ENCODE measurements around the gene IFFO2.

Gene IFFO2

DNA sequence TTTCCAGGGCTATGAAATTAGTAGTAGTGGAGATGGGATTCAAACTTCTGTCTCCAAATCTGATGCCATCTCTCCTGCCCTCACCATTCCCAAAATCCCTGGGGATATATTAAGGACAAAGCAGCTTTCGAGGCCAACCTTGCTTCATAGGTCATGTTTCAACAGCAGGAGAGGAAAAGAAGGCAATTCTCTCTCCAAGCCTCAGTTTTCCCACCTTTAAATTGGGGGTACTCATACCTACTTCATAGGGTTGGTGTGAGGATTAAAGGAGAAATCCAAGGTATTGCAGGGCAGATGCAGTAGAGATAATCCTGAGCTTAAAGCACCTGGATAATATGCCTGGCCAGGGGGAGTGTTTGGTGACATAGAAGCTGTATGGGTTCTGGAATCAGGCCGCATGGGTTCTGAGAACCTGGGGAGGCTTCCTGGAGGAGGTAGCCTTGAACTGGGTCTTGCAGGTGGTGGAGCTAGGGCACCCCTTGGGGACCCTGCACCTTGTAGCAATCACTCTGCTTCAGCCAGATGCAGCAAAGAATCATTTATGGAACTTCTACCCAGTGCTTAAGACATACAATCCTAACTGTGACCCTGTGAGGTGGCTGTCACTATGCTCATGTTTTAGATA is 10.7 kb upstream of the IFFO2 start:
- TF ChIP-seq OSR1 (CRISPR knock-in tag; IDR thresholded peaks at IDR 0.05) (no peak), ZC3H10 (CRISPR knock-in tag; IDR thresholded peaks at IDR 0.05) (no peak), CREB5 (CRISPR knock-in tag; IDR thresholded peaks at IDR 0.05; ENCODE audit: low read depth) (no peak), RARB (CRISPR knock-in tag; IDR thresholded peaks at IDR 0.05) (no peak), ZFP3 (CRISPR knock-in tag; IDR thresholded peaks at IDR 0.05) (no peak), ZNF8 (CRISPR knock-in tag; IDR thresholded peaks at IDR 0.05) (no peak), GLIS3 (CRISPR knock-in tag; IDR thresholded peaks at IDR 0.05) (no peak), ESRRG (CRISPR knock-in tag; IDR thresholded peaks at IDR 0.05) (no peak)
- TF ChIP-seq, protein P1, sequence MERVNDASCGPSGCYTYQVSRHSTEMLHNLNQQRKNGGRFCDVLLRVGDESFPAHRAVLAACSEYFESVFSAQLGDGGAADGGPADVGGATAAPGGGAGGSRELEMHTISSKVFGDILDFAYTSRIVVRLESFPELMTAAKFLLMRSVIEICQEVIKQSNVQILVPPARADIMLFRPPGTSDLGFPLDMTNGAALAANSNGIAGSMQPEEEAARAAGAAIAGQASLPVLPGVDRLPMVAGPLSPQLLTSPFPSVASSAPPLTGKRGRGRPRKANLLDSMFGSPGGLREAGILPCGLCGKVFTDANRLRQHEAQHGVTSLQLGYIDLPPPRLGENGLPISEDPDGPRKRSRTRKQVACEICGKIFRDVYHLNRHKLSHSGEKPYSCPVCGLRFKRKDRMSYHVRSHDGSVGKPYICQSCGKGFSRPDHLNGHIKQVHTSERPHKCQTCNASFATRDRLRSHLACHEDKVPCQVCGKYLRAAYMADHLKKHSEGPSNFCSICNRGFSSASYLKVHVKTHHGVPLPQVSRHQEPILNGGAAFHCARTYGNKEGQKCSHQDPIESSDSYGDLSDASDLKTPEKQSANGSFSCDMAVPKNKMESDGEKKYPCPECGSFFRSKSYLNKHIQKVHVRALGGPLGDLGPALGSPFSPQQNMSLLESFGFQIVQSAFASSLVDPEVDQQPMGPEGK (CRISPR knock-in tag; IDR thresholded peaks at IDR 0.05; ENCODE audit: borderline replicate concordance), result no peak
- ATAC-seq, result no peak

DNA sequence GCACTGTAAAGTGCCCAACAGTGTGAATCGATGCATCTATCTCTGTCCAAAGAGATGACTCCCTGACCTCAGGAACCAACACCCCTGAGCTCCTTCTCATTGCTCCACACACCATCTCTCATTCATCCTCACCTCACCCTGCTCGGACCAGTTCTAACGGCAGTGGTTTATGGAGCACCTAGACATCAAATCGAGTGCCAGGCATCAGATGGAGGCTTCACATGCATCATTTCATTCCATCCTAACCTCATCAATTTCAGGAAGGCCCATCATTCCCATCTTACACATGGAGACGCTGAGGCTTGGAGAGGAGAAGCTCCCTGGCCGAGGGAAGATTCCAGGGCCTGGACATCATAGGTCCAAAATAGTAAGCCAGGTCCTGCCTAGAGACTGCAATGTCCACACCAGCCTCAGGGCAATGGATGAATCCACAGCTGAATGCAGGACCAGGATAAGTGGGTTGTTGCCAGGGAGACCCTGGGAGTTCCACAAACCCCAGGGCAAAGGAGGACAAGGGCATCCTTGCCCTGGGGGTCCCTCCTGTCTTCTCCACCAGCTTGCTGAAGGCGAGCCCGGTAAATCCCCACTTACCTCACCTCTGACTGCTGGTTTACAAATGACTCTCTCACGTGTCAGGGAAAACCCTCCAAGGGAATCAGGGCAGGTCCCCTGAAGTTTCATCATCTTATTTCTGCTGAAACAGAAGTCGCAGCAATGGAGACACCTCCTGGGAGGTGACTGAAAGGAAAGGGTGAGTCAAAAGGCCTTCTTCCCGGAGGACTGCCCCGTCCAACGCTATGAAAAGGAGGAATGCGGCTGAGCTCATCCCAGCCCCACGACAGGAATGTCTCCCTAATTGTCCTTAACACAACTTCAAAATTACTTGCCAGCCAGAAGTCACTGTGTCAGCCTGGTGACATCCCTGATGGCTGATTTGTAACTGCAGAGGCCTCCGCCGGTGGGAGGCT is 9.0 kb upstream of the IFFO2 start:
- TF ChIP-seq GLIS3 (CRISPR knock-in tag; IDR thresholded peaks at IDR 0.05) (no peak), ZNF565 (CRISPR knock-in tag; conservative IDR thresholded peaks at IDR 0.05; ENCODE audit: low read depth) (no peak), PPARA (CRISPR knock-in tag; IDR thresholded peaks at IDR 0.05; ENCODE audit: borderline replicate concordance) (no peak), OSR1 (CRISPR knock-in tag; IDR thresholded peaks at IDR 0.05) (no peak)
- ATAC-seq, result peak; percentile 76

DNA sequence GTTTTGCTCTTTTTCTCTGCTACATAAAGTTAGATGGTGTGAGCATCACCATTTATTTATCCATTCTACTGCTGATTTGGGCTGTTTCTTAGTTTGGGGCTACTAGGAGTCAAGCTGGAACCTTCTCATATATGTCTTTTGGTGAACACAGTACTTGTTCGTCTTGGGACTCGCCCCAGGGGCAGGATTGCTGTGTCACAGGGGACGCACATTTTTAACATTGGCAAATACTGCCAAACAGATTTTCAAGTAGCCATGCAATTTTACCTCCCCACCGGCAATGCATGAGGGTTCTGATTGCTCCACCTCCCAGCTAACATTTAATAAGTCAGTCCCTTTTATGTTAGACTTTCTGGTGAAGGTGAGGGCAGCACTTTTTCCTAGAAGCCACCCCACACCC is 7.5 kb upstream of the IFFO2 start:
- ATAC-seq, result no peak
- TF ChIP-seq SNAI2 (CRISPR knock-in tag; IDR thresholded peaks at IDR 0.05) (no peak), ZFP30 (CRISPR knock-in tag; IDR thresholded peaks at IDR 0.05) (no peak), ZFP3 (CRISPR knock-in tag; IDR thresholded peaks at IDR 0.05) (no peak), ARNTL (CRISPR knock-in tag; IDR thresholded peaks at IDR 0.05; ENCODE audit: borderline replicate concordance, low read depth) (no peak), ISL1 (CRISPR knock-in tag; IDR thresholded peaks at IDR 0.05) (no peak), BACH2 (CRISPR knock-in tag; IDR thresholded peaks at IDR 0.05; ENCODE audit: borderline replicate concordance) (no peak), ESRRG (CRISPR knock-in tag; IDR thresholded peaks at IDR 0.05) (no peak), ZNF565 (CRISPR knock-in tag; conservative IDR thresholded peaks at IDR 0.05; ENCODE audit: low read depth) (no peak), RARB (CRISPR knock-in tag; IDR thresholded peaks at IDR 0.05) (no peak), TOX (CRISPR knock-in tag; IDR thresholded peaks at IDR 0.05; ENCODE audit: borderline replicate concordance) (no peak), CREB5 (CRISPR knock-in tag; IDR thresholded peaks at IDR 0.05; ENCODE audit: low read depth) (no peak), CSDC2 (CRISPR knock-in tag; IDR thresholded peaks at IDR 0.05) (no peak)
- TF ChIP-seq, protein P1 (CRISPR knock-in tag; IDR thresholded peaks at IDR 0.05; ENCODE audit: borderline replicate concordance), result no peak
- TF ChIP-seq, protein P2, sequence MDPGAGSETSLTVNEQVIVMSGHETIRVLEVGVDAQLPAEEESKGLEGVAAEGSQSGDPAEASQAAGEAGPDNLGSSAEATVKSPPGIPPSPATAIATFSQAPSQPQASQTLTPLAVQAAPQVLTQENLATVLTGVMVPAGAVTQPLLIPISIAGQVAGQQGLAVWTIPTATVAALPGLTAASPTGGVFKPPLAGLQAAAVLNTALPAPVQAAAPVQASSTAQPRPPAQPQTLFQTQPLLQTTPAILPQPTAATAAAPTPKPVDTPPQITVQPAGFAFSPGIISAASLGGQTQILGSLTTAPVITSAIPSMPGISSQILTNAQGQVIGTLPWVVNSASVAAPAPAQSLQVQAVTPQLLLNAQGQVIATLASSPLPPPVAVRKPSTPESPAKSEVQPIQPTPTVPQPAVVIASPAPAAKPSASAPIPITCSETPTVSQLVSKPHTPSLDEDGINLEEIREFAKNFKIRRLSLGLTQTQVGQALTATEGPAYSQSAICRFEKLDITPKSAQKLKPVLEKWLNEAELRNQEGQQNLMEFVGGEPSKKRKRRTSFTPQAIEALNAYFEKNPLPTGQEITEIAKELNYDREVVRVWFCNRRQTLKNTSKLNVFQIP (CRISPR knock-in tag; IDR thresholded peaks at IDR 0.05; ENCODE audit: borderline replicate concordance, low read depth), result no peak
- TF ChIP-seq, protein P3, sequence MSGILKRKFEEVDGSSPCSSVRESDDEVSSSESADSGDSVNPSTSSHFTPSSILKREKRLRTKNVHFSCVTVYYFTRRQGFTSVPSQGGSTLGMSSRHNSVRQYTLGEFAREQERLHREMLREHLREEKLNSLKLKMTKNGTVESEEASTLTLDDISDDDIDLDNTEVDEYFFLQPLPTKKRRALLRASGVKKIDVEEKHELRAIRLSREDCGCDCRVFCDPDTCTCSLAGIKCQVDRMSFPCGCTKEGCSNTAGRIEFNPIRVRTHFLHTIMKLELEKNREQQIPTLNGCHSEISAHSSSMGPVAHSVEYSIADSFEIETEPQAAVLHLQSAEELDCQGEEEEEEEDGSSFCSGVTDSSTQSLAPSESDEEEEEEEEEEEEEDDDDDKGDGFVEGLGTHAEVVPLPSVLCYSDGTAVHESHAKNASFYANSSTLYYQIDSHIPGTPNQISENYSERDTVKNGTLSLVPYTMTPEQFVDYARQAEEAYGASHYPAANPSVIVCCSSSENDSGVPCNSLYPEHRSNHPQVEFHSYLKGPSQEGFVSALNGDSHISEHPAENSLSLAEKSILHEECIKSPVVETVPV (CRISPR knock-in tag; IDR thresholded peaks at IDR 0.05), result no peak
- TF ChIP-seq, protein P4, sequence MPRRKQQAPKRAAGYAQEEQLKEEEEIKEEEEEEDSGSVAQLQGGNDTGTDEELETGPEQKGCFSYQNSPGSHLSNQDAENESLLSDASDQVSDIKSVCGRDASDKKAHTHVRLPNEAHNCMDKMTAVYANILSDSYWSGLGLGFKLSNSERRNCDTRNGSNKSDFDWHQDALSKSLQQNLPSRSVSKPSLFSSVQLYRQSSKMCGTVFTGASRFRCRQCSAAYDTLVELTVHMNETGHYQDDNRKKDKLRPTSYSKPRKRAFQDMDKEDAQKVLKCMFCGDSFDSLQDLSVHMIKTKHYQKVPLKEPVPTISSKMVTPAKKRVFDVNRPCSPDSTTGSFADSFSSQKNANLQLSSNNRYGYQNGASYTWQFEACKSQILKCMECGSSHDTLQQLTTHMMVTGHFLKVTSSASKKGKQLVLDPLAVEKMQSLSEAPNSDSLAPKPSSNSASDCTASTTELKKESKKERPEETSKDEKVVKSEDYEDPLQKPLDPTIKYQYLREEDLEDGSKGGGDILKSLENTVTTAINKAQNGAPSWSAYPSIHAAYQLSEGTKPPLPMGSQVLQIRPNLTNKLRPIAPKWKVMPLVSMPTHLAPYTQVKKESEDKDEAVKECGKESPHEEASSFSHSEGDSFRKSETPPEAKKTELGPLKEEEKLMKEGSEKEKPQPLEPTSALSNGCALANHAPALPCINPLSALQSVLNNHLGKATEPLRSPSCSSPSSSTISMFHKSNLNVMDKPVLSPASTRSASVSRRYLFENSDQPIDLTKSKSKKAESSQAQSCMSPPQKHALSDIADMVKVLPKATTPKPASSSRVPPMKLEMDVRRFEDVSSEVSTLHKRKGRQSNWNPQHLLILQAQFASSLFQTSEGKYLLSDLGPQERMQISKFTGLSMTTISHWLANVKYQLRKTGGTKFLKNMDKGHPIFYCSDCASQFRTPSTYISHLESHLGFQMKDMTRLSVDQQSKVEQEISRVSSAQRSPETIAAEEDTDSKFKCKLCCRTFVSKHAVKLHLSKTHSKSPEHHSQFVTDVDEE (CRISPR knock-in tag; IDR thresholded peaks at IDR 0.05), result no peak
